Inferior parietal cortex (tissue), 1 donor: ENCODE results near the gene ST3GAL4.

Experiments used
- DNase-seq: peaks from one replicate; pipeline ENCODE4 v3.0.0-alpha.2; 2016; ENCODE audit errors: extremely low spot score

Gene ST3GAL4

GRCh38 chr11:126422446-126422845 lies 67.0 kb downstream of the ST3GAL4 start:
- no peak for DNase-seq

DNA sequence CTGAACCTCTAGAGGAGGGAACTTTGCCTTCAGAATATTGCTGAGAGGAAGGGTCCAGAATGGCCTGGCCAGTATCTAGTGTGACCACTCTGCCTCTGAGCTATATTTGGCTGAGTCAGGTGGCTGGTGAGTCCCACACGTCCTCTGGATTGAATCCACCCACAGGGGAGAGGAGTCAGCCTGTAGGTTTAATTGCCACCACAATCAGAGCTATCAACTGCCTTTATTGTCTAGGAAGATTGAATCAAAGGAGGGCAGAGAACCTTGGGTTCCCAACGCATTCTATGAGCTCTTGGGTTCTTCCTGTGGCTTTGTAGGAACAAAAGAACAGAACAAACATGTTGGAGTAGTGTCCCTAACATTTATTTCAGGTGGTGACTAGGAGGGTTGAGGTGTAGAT lies 67.7 kb downstream of the ST3GAL4 start:
- DNase-seq = no peak

DNA sequence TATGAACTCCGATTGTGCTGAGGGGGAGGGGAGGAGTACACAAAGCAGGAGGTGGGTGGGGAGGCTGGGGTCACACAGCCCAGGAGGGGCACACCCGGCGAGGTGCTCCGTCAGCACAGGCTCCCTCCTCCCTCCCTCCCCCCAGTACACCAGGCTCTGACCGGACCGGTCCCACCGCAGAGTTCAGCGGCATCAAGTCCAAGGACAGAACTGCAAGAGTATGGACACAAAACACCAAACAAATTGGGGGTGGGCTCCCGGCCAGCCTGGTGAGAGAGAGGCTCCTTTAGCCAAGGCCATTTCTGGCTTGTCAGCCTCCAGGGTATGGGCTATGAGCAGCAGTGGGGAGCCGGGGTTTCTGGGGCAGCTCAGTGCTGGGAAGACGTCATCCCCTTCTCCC lies 68.3 kb downstream of the ST3GAL4 start:
- DNase-seq = no peak

DNA sequence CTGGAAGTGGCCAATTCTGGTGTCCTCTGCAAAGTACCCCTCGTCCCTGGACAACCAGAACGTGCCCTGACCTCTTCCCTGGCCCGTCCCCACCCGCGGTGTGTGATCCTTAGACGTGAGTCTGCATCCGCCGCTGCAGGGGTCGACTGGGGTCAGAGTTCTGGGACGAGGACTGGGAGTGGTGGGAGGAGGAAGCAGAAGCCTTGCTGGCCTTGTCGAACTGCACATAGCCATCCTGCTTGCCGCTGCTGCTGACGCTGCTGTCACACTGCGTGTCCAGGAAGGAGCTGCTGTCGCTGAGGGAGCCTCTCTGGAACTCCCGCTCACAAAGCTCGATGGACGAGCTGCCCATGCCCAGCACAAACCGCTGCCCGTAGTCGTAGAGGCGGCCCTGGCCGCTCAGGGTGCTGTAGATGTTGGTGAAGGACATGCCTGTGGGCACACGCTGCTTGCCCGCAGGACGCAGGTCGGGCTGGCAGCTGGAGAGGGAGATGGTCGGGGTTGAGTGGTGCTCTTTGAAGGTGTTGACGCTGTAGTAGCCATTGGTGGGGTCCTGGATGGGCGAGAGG lies 69.1 kb downstream of the ST3GAL4 start:
- DNase-seq = no peak

GRCh38 chr11:126426106-126426505 lies 70.6 kb downstream of the ST3GAL4 start:
- DNase-seq = no peak

DNA sequence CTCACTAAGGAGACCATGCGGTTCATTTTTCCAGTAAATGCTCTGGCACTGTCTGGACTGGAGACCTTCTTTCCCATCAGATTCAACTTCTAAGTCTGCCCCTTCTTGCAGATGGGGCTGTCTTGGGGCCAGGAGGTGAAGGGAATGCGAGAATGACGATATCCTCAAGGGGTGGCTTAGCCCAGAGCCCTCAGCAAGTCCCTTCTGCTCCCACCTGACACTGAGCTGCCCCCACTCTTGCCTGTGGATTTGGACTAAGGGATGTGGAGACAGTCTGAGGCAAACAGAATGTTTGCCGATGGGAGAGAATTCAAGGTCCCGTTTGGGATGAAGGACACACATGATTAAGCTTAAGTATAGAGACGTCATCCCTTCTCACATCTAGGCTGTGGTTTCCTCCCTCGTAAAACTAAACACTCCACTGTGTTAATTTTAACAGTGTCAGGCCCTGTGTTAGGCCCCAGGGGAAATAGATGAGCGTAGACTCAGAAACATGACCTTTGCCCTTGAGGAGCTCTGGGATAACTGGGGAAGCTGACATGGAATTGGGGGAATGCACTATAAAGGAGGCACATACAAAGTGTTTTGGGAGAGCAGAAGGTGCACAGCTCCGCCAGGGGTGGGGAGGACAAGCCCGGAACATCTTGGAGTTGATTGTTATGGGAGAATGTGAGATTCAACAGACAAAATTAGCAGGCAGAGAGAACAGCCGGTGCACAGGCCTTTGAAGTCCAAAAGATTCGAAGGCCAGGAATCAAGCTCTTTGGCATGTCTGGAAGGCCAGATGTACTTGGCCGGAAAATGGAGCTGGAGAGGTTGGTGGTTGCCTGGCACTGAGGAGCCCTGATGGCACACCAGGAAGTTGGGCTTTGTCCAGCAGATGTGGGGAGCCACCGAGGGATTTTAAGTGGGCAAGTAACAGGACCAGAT lies 71.6 kb downstream of the ST3GAL4 start:
- DNase-seq = no peak

DNA sequence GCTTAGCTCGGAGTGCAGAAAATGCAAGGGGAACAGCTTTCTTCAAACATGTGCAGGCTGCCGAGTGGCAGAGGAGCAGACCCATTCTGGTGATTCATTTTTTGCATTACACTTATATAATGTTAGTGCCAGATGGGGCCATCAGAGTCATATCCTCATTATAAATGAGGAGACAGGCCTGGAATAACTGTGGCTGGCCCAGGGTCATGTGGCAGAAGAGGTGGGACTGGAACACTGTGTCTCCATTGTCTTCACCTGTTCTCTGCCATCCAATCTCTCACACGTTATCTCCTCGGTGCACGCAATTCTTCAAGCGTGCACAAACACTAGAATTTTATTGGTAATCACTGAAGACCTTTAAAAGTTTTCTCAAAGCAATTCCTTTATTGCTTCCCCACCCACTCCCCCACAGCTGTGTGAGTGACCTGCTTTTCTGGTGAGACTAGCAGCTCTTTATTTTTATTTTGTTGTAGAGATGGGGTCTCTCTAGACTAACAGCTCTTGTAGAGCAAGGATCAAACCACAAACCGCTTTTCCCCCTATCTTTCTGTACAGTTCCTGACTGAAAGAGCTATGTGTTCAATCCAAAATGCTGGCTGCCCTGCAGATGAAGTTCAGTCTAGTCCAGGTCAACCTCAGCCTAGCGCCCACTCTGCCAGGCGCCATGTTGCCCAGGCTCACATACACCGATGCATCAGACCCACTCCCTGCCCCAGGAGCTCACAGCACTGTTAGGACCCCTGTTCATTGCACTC lies 75.3 kb downstream of the ST3GAL4 start:
- DNase-seq = no peak

DNA sequence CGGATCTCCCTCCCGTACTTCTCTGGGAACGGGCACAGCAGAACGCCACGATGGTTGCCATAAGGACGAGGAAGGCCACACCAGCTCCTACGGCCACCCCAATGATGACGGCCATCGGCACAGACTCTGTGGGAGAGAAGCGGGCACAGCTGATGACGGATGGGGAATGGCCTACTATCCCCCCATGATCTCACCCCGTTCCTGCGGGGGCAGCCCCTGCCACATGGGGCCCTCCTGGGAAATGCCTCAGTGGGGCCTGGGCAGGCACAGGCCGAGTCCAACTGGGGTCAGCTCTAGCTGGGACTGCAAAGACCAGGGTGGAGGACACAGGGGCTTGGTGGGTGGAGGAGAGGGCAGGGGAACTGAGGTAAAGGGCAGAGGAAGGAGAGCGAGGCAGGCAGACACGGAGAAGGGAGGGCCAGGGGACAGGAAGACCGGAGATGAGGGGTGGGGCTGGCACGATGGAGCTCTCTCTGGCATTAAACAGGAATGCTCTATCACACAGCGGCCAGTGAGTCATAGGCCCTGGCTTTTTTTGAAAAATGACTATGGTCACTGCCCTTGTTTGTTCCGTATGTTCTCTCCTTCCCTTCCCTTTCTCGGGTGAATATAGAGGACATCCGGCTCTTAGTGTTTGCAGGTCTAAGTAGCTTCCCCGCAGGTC lies 76.0 kb downstream of the ST3GAL4 start:
- DNase-seq = no peak

GRCh38 chr11:126432065-126432461 lies 76.6 kb downstream of the ST3GAL4 start:
- no peak for DNase-seq

- DNase-seq = no peak
These were observed 77.0 kb downstream of the ST3GAL4 start for GRCh38 chr11:126432525-126432924.

DNA sequence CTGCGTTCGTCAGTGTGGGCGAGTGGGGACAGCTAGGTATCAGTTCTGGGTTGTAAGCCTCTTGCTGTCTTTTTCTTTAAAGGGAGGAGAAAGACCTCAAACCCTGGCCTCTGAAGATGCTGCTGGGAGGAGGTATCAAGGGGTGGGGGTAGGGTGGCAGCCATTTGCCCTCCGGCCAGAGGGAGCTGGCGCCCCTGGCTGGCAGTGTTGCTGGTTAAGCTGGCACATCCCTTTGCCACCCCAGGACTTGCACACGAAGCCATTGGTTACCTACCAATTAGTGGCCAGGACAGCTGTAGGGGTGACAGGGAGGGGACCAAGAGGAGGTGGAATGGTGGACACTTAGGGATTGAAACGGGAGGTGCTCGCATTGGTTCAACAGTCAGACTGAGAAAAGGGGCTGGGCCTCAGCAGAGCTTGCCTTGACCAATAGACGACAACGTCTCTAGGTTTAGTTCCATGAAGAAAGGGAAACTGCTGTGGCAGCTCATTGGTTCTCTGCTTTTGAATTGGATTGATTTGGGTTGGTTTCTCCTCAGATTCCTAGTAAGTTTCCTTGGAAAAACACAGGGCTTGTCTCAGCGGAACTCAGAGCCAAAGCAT lies 77.9 kb downstream of the ST3GAL4 start:
- no peak for DNase-seq

DNA sequence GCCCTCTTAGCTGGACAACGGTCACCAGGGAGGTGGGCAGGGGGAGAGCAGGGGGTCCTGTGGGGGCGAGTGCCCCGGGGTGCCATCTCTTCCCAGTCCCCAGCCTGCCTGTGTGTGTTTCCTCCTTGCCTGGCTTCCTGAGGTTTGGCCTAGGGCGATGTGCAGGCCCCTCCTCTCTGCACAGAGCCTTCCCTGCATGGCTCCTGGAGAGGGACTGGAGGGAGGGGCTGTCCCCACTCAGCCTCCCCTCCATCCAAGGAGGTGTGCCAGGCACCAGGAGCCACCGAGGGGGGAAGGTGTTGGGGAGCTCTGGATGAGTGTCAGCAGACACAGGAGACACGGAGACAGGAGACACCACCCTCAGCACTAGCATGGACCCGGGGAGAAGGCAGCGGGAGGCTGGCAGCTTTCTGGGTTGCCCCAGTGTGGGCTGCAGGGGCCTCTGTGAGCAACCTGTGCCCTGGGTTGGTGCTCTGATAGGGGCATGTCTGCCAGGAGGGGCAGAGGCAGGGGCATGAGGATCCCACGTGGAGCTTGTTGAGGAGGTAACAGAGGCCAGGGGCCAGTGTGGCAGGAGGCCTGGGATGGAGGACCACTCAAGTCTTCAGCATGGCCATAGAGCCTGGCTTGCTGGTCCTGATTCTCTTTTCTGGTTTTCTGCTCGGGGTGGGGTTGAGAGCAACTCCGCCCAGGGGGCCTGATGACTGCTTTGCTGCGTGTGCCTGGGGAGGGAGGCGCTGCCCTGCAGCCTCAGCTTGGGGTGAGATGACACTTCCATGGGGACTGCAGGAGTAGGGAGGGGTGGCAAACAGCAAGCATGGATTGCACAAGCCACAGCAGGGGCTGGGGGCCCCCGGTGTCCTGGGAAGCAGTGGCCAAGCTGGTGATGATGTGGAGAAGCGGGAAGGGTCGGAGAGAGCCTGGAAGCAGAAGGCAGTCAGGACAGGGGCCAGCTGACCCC lies 78.8 kb downstream of the ST3GAL4 start:
- no peak for DNase-seq

DNA sequence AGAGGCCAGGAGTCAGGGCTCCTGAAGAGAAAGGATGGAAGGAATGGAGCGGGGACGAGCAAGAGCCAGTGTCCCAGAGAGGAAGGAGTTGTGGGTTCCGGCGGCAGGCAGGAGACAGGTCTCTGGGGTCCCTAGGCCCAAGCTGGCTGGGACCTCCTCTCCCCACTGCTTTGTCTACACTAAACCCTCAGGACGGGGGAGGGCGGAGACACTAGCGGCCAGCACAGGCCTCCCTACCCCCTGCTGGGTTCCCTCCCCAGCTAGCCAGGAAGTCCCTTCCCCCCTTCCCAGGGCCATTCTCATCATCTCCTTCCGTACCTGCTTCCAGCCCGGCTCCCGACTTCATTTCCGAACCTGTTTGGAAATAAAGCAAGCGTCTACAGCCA lies 79.5 kb downstream of the ST3GAL4 start:
- no peak for DNase-seq

DNA sequence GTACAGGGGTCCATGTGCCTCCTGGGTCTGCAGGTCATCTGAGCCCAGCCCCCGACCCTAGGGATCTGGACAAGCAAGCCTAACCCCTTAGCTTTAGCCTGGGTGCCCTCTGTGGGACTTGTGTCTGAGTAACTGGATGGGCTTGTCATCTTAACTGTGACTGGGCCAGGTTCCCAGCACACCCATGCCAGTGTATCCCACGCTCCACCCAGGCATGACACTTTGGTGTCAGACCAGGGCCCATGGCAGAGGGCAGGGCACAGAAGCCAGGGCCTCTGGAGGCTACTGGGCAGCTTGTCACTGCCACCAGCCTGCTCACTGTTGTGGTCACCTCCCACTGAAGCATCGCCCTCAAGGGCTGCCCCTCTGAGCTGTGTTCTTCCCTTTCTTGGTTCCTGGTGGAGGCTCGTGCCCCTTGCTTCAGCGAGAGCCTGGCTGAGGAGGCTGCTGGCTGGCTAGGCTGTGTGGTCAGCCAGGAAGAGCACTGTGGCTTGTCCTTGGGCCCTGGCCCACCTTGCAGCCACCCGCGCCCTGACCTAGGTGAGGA lies 80.8 kb downstream of the ST3GAL4 start:
- DNase-seq = no peak

GRCh38 chr11:126437731-126438130 lies 82.2 kb downstream of the ST3GAL4 start:
- DNase-seq = no peak

DNA sequence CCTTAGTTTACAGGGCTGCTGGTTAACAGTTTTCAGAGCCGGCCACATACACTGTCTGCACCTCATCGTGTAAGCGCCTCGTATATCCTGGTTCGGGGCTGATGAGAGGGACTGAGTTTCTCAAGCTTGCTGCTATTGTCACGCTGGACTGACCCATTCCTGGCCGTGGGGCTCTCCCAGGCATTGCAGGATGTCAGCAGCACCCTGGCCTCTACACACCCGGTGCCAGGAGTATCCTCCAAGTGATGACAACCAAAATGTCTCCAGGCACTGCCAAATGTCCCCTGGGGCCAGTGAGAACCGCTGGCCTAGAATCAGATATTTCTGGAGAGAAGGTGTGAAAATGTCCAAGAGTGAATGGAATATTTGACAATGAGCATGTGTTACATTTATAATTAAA lies 82.8 kb downstream of the ST3GAL4 start:
- no peak for DNase-seq

GRCh38 chr11:126438691-126439090 lies 83.2 kb downstream of the ST3GAL4 start:
- no peak for DNase-seq

GRCh38 chr11:126440276-126440675 lies 84.8 kb downstream of the ST3GAL4 start:
- no peak for DNase-seq

GRCh38 chr11:126440792-126441514 lies 85.5 kb downstream of the ST3GAL4 start:
- DNase-seq = peak; percentile 92

DNA sequence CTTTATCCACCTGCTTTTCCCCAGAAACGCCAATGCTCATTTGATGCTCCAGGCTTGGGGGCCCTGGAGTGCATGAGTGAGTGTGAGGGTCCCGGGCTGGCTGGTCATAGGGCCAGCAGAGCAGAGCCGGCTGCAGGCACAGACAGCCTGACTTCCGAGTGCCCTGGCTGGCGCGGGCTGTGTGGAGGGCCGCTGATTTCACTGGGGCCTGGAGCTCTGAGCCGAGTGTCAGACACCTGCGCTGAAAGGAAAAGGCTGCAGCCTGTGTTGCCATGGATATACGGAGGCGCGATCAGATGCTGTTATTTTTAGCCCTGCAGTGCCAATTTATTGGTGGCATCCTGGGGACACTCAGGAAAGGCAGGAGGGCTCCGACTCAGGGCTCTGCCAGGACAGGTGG lies 87.6 kb downstream of the ST3GAL4 start:
- DNase-seq = no peak
